GM06990 (cell line): ENCODE measurements around the gene CDH6.

Experiments
- DNase-seq: peaks from one replicate; pipeline ENCODE4 v3.0.0-alpha.2; 2011; ENCODE audit not compliant: insufficient read length; ENCODE audit errors: extremely low read depth
- H3K27me3 ChIP-seq: replicated peaks from 2 replicates; pipeline ENCODE4 v1.6.0; 2011; ENCODE audit warnings: low read length; ENCODE audit not compliant: control insufficient read depth, insufficient read depth
- H3K36me3 ChIP-seq: 2 replicates; pipeline ENCODE4 v1.5.1; 2011; ENCODE audit warnings: low read length; ENCODE audit not compliant: control insufficient read depth, insufficient read depth
- H3K4me3 ChIP-seq: replicated peaks from 2 replicates; pipeline ENCODE4 v1.5.1; 2011; ENCODE audit warnings: low read depth, mild to moderate bottlenecking, control low read depth, low read length
- CTCF ChIP-seq: IDR thresholded peaks from 2 replicates; pipeline ENCODE4 v1.5.1; 2011; ENCODE audit warnings: low read length, control low read depth, mild to moderate bottlenecking, inconsistent platforms; ENCODE audit not compliant: insufficient read depth, poor library complexity, severe bottlenecking

Gene CDH6

GRCh38 chr5:31283326-31283725 is 89.8 kb downstream of the CDH6 start:
- no peaks in the 10 kb centered on the region for H3K36me3 ChIP-seq
- no peak for TF ChIP-seq CTCF
- no peaks in the 10 kb centered on the region for H3K27me3 ChIP-seq
- no peak overlapping the region for H3K4me3 ChIP-seq
- no peak for DNase-seq

DNA sequence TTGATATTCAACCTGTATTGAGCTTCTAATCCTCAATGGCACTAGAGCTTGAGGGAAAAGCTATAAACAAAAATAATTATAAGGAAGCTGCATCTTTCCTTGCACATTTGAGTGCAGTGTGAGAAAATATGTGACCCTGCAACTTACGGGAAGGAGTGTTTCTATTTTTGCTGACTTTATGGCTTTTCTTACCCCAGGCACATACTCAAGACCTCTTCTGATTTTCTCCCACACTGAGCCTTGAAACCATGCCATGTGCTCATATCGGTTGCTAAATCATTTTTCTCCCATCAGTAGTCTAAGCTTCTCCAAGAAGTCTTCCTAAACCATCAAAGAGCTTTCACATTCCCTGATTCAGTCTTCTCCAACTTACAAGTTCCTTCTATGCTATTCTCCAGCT is 91.5 kb downstream of the CDH6 start:
- H3K4me3 ChIP-seq = no peak overlapping the region
- no peak for TF ChIP-seq CTCF
- no peak for DNase-seq
- no peaks in the 10 kb centered on the region for H3K27me3 ChIP-seq
- H3K36me3 ChIP-seq = no peaks in the 10 kb centered on the region

DNA sequence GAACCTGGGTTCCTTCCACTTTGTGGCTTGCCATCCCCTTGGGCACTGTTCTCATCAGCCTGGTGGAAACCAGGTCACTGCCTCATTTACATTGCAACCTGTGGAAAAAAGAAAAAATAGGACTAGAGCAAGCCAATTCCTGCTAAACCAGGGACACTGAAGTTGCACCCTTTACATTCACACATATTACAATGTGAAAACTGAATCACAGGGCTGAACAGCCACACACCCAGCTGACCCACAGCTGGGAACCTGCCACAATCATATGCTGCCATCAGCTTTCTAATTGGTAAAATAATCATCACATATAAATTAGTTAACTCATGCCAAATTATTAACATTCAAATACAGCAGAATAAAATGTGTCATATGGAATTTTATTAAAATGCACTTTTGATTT is 94.5 kb downstream of the CDH6 start:
- Histone ChIP-seq H3K27me3 (no peaks in the 10 kb centered on the region), H3K4me3 (no peak overlapping the region), H3K36me3 (no peaks in the 10 kb centered on the region)
- no peak for DNase-seq
- TF ChIP-seq CTCF = no peak

GRCh38 chr5:31289429-31289828 is 95.9 kb downstream of the CDH6 start:
- Histone ChIP-seq H3K27me3 (no peaks in the 10 kb centered on the region), H3K36me3 (no peaks in the 10 kb centered on the region), H3K4me3 (no peak overlapping the region)
- no peak for TF ChIP-seq CTCF
- no peak for DNase-seq

- no peaks in the 10 kb centered on the region for H3K27me3 ChIP-seq
- H3K36me3 ChIP-seq = no peaks in the 10 kb centered on the region
- no peak for TF ChIP-seq CTCF
- no peak for DNase-seq
- H3K4me3 ChIP-seq = no peak overlapping the region
Observed at GRCh38 chr5:31291323-31291854, 97.9 kb downstream of the CDH6 start.

- no peak overlapping the region for H3K4me3 ChIP-seq
- TF ChIP-seq CTCF = no peak
- H3K27me3 ChIP-seq = no peaks in the 10 kb centered on the region
- H3K36me3 ChIP-seq = no peaks in the 10 kb centered on the region
- DNase-seq = no peak
Observed at GRCh38 chr5:31300501-31300900, 107.0 kb downstream of the CDH6 start.
